A549 (cell line): ENCODE measurements around the gene ENTHD1.

Experiments
- BHLHE40 ChIP-seq: IDR thresholded peaks from 2 replicates; pipeline ENCODE4 v1.6.1; 2012; ENCODE audit warnings: low read depth, low read length, inconsistent platforms
- CBX8 ChIP-seq: fragments of 200-600 bp; sonication (generic); IDR thresholded peaks from 2 replicates; pipeline ENCODE4 v1.6.1; 2016
- CEBPB ChIP-seq, 2 experiments: fragments of >200 bp in 1 of 2; sonication (Bioruptor Twin) in 1 of 2; formaldehyde crosslinking in 1 of 2; IDR thresholded peaks; 2 replicates each; pipeline ENCODE4 v1.6.1; 2012 to 2016
- HDAC2 ChIP-seq: fragments of 200-600 bp; sonication (generic); IDR thresholded peaks from 2 replicates; pipeline ENCODE4 v1.6.1; 2016
- MAZ ChIP-seq: fragments of 150-350 bp; IDR thresholded peaks from 2 replicates; pipeline ENCODE4 v1.6.1; 2014; ENCODE audit warnings: antibody characterized with exemption, low read depth, low read length, borderline replicate concordance
- MYC ChIP-seq: IDR thresholded peaks from 2 replicates; pipeline ENCODE4 v1.6.1; 2012; ENCODE audit warnings: mild to moderate bottlenecking, inconsistent platforms, low read length, improper control_type of control experiment, borderline replicate concordance
- POLR2A ChIP-seq: IDR thresholded peaks from 2 replicates; pipeline ENCODE4 v1.6.1; 2012; ENCODE audit warnings: mild to moderate bottlenecking, low read length
- RAD21 ChIP-seq, 2 experiments: fragments of >200 bp in 1 of 2; sonication (Bioruptor Twin) in 1 of 2; formaldehyde crosslinking in 1 of 2; IDR thresholded peaks in 1 of 2; conservative IDR thresholded peaks in 1 of 2; 2 replicates in 1 of 2; 3 replicates in 1 of 2; pipeline ENCODE4 v1.6.1; 2012 to 2018; ENCODE audit warnings: inconsistent platforms in 1 of 2
- RARB ChIP-seq: fragments of 250-450 bp; sonication (Bioruptor Pico); IDR thresholded peaks from 2 replicates; pipeline ENCODE4 v1.8.0; 2021; ENCODE audit warnings: mild to moderate bottlenecking, moderate library complexity
- REST ChIP-seq: fragments of 200-600 bp; sonication (generic); IDR thresholded peaks from 2 replicates; pipeline ENCODE4 v1.6.1; 2016; ENCODE audit warnings: antibody characterized with exemption, mild to moderate bottlenecking, moderate library complexity
- ZNF302 ChIP-seq: fragments of 250-450 bp; sonication (Bioruptor Pico); IDR thresholded peaks from 2 replicates; pipeline ENCODE4 v1.9.0; 2021; ENCODE audit warnings: inconsistent platforms, mild to moderate bottlenecking, moderate library complexity
- TF ChIP-seq, protein P1 (sequence below): fragments of >200 bp; sonication (Bioruptor Twin); formaldehyde crosslinking; IDR thresholded peaks from 3 replicates; pipeline ENCODE4 v1.5.1; 2016
- TF ChIP-seq, protein P2 (sequence below): IDR thresholded peaks from 2 replicates; pipeline ENCODE4 v1.6.1; 2012

DNA sequence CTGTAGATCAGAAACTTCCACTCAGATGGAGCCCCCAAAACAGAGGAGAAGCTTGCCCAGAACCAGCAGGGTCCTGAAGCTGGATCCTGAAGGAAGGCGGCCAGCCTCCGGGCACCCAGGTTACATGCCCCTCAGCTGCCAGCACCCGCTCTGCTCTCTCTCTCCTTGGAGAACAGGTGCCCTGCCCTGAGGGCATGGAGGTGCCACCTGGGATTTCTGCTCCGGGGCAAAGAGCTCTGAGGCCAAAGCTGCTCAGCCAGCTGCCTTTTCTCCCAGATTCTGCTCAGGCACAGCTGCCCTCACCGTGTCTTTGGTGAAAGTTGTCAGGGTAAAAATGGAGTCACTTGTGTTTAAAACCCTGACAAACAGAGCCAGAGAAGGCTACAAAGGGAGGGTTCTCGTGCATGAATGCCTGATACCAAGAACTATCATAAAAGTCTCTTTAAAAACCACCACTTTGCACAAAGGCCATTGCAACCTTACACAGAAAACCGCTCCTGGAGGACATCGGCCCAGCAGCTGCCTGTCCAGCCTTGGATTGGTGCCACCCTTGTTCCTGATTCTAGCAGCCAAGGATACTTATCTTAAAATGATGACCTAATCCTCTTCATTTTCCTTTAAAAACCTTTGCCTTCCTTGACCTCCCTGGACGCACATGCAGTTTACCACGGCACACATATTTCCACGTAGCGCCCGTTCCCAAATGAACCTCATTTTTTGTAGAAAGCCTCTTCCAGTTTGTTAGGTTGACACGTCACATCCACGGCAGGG lies 183.0 kb downstream of the ENTHD1 start:
- TF ChIP-seq, protein P1, sequence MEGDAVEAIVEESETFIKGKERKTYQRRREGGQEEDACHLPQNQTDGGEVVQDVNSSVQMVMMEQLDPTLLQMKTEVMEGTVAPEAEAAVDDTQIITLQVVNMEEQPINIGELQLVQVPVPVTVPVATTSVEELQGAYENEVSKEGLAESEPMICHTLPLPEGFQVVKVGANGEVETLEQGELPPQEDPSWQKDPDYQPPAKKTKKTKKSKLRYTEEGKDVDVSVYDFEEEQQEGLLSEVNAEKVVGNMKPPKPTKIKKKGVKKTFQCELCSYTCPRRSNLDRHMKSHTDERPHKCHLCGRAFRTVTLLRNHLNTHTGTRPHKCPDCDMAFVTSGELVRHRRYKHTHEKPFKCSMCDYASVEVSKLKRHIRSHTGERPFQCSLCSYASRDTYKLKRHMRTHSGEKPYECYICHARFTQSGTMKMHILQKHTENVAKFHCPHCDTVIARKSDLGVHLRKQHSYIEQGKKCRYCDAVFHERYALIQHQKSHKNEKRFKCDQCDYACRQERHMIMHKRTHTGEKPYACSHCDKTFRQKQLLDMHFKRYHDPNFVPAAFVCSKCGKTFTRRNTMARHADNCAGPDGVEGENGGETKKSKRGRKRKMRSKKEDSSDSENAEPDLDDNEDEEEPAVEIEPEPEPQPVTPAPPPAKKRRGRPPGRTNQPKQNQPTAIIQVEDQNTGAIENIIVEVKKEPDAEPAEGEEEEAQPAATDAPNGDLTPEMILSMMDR: no peak
- no peak for TF ChIP-seq POLR2A
- no peak for TF ChIP-seq MYC
- no peak for TF ChIP-seq CBX8
- no peak for TF ChIP-seq BHLHE40
- no peak for TF ChIP-seq REST
- no peak for TF ChIP-seq HDAC2
- no peak for TF ChIP-seq MAZ
- TF ChIP-seq CEBPB (IDR thresholded peaks at IDR 0.05): no peak
- TF ChIP-seq RAD21 (conservative IDR thresholded peaks at IDR 0.05 in 1 of 2, IDR thresholded peaks at IDR 0.05 in 1 of 2): no peak
- no peak for TF ChIP-seq RARB
- no peak for TF ChIP-seq ZNF302 (CRISPR knock-in tag)
- TF ChIP-seq, protein P2, sequence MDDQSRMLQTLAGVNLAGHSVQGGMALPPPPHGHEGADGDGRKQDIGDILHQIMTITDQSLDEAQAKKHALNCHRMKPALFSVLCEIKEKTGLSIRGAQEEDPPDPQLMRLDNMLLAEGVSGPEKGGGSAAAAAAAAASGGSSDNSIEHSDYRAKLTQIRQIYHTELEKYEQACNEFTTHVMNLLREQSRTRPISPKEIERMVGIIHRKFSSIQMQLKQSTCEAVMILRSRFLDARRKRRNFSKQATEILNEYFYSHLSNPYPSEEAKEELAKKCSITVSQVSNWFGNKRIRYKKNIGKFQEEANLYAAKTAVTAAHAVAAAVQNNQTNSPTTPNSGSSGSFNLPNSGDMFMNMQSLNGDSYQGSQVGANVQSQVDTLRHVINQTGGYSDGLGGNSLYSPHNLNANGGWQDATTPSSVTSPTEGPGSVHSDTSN: no peak
